Inferior parietal cortex (tissue), 1 donor: Measurements from ENCODE around the gene SLC22A9.
"Not testable (repeated sequence)": the region's sequence is repeated elsewhere in the genome, so short reads cannot be mapped to it uniquely, and the experiment has no call there.

Experiments
- DNase-seq: peaks from one replicate; pipeline ENCODE4 v3.0.0-alpha.2; 2016; ENCODE audit errors: extremely low spot score

The SLC22A9 gene

DNA sequence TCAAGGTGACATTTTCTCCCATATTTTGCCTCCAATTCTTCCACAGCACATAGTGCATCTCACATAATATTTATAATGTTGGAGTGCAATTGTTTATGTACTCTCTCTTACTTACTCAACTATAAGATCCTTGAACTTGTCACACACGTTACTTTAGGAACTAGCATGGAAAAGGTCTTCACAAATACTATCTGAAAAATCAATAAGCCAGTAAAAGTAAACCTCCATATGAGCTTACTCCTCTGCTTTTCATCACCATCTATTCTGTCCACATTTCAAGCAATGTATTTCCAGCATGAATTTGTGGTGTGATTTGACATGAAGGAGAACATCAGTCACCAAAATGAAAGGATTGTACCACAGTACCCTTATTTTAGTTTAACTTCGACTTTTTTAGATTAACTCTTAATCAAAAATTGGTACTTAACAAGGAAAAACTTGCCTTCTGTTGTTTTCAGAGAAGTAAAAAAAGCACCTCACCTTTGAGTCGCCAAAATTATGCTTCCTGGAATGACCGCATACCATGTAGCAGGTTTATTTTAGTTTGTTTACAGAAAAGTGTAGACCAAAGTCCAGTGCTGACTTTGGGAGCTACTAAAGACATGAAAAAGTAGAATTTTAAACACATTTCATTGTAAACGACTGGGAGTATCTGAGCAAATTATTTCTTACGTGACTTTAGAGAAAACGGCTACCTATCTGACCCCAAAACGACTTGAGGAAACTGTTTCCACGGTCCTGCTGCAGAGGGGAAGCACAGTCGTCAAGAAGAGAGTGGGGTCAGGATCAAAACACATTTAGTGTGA is at the start of gene SLC22A9:
SLC22A9 (plus strand) TSS at position 621 of the 806 bp plus-strand sequence. CDS start 272 bp downstream, outside the sequence.
- DNase-seq, result no peak

DNA sequence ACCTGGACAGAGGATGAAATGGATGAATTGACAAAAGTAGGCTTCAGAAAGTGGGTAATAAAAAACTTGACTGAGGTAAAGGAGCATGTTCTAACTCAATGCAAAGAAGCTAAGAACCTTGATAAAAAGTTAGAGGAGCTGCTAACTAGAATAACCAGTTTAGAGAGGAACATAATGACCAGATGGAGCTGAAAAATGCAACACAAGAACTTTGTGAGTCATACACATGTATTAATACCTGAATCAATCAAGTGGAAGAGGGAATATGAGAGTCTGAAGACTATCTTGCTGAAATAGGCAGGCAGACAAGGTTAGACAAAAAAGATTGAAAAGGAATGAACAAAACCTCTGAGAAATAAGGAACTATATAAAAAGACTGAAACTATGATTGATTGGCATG is 47.9 kb upstream of the SLC22A9 start:
- no peak for DNase-seq

DNA sequence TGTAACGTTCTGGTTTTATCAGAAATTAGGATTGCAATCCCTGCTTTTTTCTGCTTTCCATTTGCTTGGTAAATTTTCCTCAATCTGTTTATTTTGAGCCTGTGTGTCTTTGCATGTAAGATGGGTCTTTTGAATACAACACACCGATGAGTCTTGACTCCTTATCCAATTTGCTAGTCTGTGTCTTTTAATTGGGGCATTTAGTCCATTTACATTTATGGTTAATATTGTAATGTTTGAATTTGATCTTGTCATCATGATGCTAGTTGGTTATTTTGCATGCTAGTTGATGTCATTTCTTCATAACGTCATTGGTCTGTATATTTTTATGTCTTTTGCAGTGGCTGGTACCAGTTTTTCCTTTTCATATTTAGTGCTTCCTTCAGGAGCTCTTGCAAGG is 34.5 kb upstream of the SLC22A9 start:
- not testable (repeated sequence) for DNase-seq

DNA sequence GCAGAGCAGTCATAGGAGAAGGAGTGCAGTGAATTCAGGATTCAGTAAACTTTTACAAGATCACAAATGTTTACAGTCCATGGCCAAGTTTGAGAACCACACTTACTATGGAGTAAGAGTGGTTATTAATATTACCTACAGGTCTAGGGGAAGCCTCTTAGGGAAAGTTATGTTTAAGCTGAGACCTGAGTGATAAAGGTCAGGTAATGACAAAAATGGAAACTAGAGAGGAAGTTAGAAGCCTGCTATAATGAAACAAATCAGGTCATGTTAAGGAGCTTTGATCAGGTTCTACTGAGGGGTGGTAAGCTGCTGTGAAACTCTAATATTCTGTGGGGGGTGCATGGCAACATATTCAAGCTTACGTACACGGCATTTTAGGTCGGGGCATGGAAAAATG is 32.5 kb upstream of the SLC22A9 start:
- DNase-seq, result no peak

DNA sequence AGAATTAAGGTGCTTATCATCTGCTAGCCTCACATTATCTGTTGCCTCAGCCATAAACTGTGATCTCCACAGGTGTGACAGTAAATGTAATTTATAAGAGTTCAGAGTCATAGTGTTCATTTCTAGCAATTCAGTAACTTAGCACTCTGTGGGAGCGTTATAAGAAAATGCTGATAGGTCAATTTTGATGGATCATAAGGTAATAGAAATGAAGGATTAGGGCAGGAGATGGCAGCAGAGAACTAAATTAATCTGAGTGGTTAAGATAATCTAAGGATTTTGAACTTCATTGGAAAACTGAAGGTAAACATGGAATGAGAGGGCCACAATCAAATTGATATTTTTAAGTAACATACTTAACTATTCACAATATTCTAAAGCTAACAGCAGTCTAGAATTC is 26.5 kb upstream of the SLC22A9 start:
- DNase-seq, result no peak

DNA sequence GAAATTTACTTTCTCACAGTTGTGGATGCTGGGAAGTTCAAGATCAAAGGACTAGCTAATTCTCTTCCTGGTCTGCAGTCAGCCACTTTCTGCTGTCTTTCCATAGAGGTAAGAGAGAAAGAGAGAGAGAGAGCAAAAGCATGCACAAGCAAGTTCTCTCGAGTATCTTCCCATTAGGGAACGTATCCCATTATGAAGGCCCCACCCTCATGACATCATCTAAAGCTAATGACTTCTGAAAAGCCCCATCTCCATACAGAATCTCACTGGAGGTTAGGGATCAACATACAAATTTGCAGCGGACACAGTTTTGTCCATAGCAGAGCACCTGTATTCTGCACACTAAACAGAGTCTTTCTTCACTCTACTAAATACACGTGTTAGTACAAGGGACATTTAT is 17.4 kb upstream of the SLC22A9 start:
- DNase-seq, result no peak

DNA sequence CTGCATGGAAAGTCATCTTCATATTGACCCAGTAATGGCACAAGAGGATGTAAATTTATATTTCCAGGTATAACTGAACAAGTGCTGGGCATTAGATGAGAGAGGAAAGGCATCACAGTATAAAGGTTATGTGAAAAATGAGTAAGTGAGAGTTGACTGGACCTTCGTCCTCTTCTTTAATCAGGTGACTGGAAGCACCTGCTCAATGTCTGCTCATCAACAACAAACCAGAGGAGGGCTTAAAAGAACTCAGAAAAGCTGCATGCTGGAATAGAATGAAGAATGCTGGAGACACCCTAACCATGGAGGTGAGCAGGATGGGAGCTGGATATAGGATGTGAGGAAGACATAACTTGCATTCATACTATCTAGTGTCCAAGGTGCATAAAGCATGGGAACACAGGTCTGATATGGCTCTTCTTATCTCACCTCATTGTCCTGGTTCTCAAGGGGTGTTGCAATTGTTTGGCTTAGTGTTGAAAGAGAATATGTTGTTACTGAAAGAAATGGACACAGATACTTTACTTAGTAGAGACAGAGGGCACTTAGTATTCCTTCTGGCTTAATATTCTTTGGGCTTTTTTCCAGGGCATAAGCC is 7.3 kb upstream of the SLC22A9 start:
- no peak for DNase-seq

DNA sequence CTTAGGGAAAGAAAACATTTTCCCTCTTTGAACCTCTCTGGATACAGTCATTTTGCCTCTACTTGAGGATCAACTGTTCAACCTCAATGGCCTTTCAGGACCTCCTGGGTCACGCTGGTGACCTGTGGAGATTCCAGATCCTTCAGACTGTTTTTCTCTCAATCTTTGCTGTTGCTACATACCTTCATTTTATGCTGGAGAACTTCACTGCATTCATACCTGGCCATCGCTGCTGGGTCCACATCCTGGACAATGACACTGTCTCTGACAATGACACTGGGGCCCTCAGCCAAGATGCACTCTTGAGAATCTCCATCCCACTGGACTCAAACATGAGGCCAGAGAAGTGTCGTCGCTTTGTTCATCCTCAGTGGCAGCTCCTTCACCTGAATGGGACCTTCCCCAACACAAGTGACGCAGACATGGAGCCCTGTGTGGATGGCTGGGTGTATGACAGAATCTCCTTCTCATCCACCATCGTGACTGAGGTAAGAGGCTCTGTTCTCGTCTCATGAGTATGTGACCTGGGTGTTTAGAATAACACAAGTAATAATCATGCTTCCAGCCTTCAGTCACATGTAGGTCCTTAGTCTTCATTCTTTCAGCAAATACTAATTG is 495 bp downstream of the SLC22A9 start:
- no peak for DNase-seq

DNA sequence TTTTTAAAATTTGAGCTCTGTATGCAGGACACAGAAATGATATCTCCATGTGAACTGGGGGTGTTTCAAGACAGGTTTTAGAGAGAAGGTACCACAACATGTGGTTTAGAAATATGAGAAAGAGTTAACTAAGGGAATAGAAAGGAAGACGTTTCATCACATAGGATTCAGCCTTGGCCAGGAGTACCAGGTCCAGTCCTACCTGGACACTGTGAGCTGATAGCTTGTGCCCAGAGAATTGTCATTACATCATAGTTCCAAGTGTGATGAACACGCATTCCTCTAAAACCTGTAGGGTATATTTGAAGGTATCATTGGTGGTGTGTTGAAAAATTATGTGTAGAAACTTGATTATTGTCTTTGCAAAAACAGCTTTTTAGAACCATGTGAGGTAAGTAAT is 1.8 kb downstream of the SLC22A9 start:
- DNase-seq, result no peak

DNA sequence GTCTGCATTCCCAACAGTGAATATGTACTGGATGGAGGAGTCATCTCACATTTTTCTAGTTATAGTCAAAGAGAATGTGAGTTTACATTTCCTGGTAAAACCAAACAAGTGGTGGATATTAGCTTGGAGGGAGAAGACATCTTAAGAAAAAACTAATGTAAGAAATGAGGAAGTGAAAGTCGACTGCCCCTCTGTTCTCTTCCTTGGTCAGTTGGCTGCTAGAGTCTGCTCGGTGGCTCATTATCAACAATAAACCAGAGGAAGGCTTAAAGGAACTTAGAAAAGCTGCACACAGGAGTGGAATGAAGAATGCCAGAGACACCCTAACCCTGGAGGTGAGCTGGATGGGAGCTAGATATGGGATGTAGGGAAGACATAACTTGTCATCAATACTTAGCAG is 5.8 kb downstream of the SLC22A9 start:
- no peak for DNase-seq

DNA sequence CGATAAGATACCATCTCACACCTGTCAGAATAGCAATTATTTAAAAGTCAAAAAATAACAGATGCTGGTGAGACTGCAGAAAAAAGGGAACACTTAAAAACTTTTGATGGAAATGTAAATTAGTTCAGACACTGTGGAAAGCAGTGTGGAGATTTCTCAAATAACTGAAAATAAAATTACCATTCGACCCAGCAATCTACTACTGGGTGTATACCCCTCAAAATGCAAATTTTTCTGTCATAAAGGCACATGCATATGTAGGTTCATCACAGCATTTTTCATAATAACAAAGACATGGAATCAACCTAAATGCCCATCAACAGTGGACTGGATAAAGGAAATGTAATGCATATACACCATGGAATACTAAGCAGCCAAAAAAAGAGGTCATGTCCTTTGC is 10.5 kb downstream of the SLC22A9 start:
- DNase-seq, result no peak

DNA sequence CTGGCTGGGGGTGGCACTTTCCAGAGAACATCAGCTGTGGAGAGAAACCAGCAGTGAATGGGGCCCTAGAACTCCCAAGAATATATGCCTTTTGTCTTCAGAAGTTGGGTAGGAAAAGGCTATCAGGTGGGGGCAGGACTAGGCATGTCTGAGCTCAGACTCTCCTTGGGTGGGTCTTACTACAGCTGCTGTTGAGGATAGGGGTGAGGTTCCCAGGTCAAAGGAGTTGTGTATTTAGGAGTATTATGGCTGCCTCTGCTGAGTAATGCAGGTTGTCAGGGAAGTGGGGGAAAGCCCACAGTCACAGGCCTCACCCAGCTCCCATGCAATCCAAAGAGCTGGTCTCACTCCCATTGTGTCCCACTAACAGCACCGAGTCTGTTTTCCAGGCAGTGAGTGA is 26.1 kb downstream of the SLC22A9 start:
- no peak for DNase-seq

DNA sequence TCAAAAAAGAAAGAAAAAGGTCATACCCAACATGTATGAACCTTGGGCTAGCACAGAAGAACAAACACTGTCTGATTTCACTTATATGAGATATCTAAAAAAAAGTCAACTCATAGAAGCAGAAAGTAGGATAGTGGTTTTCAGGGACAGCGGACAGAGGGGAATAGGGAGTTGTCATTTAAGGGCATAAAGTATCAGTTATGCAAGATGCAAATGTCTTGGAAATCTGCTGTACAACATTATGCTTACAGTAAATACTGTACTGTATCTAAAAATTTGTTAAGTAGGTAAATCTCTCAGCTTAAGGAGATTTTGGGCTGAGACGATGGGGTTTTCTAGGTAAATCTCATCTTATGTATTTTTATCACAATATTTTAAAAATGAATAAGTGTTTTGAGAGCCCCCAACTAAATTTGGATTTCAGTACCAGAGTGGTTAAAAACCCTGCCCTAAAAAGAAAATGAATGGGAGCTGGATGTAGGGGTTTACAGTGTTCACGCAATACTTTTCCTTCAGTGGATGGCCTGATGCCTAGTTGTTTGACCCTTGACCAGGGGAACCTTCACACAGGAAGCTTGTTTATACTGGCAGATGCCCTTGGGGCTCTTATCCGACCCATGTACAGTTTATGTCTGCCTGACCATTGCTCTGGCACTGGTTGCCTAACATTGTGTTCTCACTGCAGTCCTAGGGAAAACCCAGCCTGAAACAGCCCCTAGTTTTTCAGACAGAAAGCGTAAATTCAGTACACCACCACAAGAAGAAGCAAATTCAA is 34.8 kb downstream of the SLC22A9 start:
- no peak for DNase-seq

DNA sequence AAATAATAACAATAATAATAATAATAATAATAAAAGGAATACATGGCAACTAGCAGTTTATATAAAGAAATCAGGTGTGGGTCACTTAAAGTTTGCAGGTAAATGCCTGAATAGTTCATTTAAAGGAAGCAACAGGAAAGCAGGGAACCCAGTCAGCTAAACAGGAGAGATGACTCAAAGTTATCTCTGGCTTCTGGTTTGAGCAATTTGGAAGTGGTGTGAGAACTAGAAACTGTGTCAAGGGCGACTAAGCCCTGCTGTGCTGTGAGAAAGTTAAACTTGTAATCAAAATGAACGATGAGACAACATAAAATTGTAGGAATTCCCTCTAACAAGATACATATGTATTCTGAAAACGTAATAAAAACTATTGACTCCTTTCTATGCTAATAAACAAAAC is 35.5 kb downstream of the SLC22A9 start:
- DNase-seq, result no peak

DNA sequence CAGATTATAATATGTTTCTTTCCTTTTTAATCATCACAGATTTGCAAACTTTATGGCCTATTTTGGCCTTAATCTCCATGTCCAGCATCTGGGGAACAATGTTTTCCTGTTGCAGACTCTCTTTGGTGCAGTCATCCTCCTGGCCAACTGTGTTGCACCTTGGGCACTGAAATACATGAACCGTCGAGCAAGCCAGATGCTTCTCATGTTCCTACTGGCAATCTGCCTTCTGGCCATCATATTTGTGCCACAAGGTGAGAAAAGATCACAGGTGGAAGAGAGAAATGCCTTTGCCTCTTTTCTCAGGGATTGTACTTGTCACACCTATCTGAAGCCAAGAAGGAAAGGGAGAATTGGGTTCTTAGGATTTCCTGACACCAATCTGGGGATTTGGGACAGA is 36.9 kb downstream of the SLC22A9 start:
- DNase-seq, result no peak

DNA sequence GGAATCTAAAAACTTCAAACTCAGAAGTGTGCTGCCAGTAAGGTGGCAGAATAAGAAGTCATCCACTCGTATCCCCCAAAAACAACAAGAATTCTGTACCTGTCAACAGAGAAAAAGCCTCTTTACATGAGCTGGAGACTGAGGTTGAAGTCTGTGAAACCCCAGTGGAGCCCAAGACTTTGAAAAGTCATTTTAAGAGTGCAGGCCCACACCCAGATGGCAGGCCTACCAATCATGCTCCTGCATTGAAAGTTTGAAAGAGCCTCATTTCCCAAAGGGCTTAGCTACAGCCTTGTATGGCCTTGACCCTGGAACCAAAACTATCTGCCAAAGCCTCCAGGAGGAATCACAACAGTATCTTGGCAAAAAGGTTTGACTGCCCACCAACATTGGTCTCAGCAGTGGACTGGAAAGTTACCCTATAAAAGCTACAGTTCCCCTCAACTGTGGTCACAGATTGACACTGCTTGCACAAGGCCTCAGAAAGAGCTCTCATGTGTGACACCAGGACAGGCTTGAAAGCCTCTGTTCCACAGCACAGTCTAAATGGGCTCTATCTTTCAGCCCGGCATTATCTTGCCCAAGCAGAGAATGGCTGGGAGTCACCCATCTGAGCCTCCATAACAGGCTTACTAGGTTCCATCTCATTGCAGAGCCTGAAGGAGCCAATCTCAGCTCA is 47.7 kb downstream of the SLC22A9 start:
- no peak for DNase-seq

DNA sequence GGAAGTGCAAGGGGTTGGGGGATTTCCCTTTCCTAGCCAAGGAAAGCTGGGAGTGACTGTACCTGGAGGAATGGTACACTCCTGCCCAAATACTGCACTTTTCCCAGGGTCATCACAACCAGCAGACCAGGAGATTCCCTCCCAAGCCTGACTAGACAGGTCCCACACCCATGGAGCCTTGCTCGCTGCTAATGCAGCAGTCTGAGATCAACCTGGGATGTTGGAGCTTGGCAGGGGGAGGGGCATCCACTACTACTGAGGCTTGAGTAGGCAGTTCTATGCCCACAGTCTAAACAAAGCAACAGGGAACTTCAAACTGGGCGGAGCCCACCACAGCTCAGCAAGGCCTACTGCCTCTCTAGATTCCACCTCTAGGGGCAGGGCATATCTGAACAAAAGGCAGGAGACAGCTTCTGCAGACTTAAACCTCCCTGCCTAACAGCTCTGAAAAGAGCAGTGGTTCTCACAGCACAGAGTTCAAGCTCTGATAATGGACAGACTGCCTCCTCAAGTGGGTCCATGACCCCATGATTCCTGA is 58.5 kb downstream of the SLC22A9 start:
- DNase-seq, result no peak

DNA sequence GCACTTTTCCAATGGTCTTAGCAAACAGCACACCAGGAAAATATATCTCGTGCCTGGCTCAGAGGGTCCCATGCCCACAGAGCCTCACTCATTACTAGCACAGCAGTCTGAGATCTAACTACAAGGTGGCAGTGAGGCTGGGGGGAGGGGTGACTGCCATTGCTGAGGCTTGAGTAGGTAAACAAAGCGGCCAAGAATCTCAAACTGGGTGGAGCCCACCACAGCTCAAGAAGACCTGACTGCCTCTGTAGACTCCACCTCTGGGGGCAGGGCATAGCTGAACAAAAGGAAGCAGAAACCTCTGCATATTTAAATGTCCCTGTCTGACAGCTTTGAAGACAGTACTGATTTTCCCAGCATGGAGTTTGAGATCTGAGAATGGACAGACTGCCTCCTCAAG is 61.1 kb downstream of the SLC22A9 start:
- not testable (repeated sequence) for DNase-seq

DNA sequence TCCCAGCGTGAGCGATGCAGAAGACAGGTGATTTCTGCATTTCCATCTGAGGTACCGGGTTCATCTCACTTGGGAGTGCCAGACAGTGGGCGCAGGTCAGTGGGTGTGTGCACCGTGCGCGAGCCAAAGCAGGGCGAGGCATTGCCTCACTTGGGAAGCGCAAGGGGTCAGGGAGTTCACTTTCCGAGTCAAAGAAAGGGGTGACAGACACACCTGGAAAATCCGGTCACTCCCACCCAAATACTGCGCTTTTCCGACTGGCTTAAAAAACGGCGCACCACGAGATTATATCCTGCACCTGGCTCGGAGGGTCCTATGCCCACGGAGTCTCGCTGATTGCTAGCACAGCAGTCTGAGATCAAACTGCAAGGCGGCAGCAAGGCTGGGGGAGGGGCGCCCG is 65.8 kb downstream of the SLC22A9 start:
- DNase-seq, result not testable (repeated sequence)

DNA sequence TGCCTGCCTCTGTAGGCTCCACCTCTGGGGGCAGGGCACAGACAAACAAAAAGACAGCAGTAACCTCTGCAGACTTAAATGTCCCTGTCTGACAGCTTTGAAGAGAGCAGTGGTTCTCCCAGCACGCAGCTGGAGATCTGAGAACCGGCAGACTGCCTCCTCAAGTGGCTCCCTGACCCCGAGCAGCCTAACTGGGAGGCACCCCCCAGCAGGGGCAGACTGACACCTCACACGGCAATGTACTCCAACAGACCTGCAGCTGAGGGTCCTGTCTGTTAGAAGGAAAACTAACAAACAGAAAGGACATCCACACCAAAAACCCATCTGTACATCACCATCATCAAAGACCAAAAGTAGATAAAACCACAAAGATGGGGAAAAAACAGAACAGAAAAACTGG is 66.2 kb downstream of the SLC22A9 start:
- DNase-seq, result not testable (repeated sequence)

DNA sequence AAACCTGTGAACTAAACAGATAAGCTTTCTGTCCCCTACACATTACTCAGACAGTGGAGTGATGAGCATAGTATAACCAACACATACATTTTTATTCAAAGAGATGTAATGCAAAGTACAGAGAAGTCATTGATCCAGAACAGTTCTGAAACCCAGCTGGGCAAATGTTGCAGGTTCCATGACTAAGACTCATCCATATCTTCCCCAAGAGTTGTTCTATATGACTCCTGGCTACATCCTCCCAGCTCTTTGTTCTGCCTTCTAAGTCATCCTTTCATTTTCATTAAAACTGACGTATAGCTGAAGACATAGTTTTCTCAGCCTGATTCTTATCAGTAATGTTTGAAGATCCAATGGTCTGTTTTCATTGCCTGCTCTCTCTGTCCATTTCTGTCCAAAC is 74.1 kb downstream of the SLC22A9 start:
- DNase-seq, result no peak
